Measurements from ENCODE around the gene SLC37A1.

Gene SLC37A1

GRCh38 chr21:42558846-42559245 lies 45.2 kb downstream of the SLC37A1 start:
- DNase-seq (ENCODE audit: low read depth in 1 of 2, low spot score in 1 of 2), result no peak

DNA sequence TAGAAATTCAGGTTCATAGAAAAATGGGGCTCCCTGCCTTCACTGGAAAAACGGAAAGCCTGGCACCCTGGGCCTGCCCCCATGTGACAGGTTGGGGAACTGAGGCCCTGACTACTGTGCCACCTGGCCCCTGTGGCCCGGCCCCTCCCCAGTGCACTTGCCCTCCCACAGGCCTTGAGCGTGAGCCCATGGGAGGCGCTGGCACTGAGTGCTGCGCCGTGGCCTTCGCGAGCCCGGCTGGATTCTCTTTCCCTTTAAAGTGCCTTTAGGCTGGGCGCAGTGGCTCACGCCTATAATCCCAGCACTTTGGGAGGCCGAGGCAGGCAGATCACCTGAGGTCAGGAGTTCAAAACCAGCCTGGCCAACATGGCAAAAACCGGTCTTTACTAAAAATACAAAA lies 45.7 kb downstream of the SLC37A1 start:
- no peak for DNase-seq (ENCODE audit: low read depth in 1 of 2, low spot score in 1 of 2)

GRCh38 chr21:42560517-42561179 lies 47.0 kb downstream of the SLC37A1 start:
- DNase-seq (ENCODE audit: low read depth in 1 of 2, low spot score in 1 of 2), result no peak

DNA sequence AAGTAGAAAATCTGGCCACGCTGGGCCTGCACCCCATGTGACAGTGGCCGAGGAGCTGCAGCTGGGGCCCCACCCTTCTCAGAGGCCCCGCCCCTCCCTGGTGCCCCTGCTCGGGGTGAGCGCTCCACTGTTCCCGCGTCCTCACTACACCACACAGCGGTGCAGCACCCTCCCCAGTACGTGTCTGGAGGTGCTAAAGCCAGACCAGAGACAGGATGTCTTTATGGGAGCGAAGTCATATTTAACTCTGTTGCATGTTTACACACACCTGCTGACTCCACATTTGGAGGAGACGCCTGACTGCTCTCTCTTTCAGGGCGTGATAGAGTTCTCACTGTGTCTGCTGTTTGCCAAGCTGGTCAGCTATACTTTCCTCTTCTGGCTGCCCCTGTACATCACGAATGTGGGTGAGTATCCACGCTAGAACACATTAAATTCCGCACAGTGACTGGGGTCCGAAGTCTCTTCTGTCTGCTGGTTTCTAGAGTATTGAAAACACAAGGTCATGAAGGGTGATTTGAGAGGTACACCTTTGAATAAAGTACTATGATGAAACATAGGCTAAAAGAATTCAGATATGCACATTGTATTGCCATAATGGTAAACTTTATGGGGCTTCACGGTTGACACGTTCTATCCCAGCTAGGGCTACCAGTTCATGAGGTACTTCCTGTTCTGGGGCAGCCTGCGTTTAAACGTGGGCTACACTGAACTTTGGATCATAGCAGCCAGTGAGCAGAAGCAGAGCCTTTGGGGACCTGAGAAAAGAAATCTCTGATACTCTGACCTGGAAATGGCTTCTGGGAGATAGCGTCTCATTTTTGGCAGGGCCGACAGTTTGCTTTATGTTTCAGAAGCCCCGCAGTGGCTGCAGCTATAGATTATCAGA lies 48.4 kb downstream of the SLC37A1 start:
- no peak for DNase-seq (ENCODE audit: low read depth in 1 of 2, low spot score in 1 of 2)

DNA sequence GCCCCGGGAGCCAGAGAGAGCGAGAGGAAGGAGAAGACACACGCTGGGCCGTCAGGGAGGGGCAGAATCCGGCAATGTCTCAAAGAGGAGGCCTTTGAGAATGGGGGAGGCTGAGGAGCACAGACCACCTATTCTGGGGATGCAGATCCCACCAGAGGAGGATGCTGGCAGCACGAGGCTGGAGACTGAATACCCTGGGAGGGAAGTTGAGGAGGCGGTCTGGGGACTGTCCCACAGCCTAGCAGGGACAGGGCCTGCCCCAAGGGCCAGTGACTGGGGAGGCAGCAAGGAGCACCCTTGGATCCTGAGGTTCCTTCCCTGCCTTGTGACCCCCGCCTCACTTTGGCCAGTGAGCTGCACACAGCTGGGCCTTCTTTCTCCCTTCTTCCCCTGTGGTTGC lies 49.2 kb downstream of the SLC37A1 start:
- no peak for DNase-seq (ENCODE audit: low read depth in 1 of 2, low spot score in 1 of 2)

DNA sequence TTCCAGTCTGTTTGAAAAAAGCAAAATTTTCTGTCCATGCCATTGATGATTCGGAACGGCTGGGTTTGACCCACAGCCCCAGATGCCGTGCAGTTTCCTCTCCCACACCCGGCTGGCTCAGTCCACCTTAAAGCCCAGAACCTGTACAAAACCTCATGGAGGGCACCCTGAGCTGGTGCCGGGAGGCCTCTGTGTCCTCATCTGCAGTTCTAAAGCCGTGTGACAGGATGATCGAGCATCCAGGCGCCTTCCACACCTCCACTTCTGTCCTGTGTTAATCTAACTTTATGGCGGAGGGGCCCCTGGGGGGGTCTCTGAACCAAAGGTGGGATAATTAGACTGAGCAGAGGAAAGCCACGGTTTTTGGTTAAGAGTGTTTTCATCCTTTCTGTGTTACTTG lies 49.6 kb downstream of the SLC37A1 start:
- DNase-seq (ENCODE audit: low read depth in 1 of 2, low spot score in 1 of 2), result no peak

DNA sequence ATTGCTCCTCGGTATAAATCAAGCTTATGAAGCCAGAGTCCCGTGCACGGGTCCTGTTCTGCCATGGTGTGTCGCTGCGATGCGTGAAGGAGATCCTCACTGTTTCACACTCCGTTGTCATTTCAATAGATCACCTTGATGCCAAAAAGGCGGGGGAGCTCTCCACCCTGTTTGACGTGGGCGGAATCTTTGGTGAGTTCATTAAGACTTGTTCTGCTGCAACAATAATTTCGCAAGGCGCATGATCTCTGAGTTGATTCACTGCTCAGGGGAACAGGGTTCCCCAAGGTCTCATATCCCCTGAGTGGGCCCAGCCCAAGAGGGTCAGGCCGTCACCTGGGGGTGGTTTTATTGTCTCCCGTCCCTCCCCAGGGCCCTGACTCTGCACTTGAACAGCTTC lies 50.0 kb downstream of the SLC37A1 start:
- DNase-seq (ENCODE audit: low read depth in 1 of 2, low spot score in 1 of 2), result no peak

GRCh38 chr21:42564561-42564971 lies 50.9 kb downstream of the SLC37A1 start:
- no peak for DNase-seq (ENCODE audit: low read depth in 1 of 2, low spot score in 1 of 2)

- no peak for DNase-seq (ENCODE audit: low read depth in 1 of 2, low spot score in 1 of 2)
Measured at GRCh38 chr21:42565206-42565810, 51.7 kb downstream of the SLC37A1 start.

GRCh38 chr21:42565886-42566523 lies 52.4 kb downstream of the SLC37A1 start:
- no peak for DNase-seq (ENCODE audit: low read depth in 1 of 2, low spot score in 1 of 2)

GRCh38 chr21:42566524-42567213 lies 53.0 kb downstream of the SLC37A1 start:
- no peak for DNase-seq (ENCODE audit: low read depth in 1 of 2, low spot score in 1 of 2)

DNA sequence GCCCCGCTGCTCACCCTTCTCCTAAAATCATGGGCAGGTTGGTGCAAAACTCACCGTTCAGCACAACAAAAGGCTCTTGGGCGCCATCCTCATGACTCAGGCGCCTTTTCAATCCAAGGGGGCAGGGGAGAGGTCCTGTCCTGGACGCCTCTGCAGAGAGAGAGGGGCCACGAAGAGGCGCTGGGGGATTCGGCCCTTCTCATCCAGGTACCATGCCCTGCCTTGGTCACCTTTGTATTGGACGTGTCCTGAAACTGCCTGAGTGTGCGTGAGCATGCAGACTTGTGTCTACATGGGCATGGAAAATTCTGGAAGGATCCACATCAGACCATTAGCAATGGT lies 53.5 kb downstream of the SLC37A1 start:
- DNase-seq (ENCODE audit: low read depth in 1 of 2, low spot score in 1 of 2), result no peak

DNA sequence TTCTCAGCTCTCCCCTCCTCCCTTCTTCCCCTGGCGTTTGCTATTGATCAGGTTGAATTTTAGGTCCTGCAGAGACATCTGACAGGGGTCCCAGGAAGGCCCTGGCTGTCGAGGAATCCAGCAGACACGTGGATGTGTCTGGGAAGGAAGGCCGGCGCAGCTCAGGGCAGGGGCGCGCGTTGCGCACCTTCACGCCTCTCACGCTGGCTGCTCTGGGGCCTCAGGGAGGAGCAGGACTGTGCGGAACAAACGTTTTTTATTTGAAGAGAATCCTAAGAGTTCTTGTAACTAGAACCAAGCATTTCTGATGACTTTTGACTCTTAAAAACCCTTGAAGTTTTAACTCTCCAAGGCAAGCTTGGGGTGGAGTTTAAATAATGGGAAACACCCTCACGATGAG lies 54.2 kb downstream of the SLC37A1 start:
- DNase-seq (ENCODE audit: low read depth in 1 of 2, low spot score in 1 of 2), result no peak

GRCh38 chr21:42568376-42568775 lies 54.7 kb downstream of the SLC37A1 start:
- DNase-seq (ENCODE audit: low read depth in 1 of 2, low spot score in 1 of 2), result no peak

DNA sequence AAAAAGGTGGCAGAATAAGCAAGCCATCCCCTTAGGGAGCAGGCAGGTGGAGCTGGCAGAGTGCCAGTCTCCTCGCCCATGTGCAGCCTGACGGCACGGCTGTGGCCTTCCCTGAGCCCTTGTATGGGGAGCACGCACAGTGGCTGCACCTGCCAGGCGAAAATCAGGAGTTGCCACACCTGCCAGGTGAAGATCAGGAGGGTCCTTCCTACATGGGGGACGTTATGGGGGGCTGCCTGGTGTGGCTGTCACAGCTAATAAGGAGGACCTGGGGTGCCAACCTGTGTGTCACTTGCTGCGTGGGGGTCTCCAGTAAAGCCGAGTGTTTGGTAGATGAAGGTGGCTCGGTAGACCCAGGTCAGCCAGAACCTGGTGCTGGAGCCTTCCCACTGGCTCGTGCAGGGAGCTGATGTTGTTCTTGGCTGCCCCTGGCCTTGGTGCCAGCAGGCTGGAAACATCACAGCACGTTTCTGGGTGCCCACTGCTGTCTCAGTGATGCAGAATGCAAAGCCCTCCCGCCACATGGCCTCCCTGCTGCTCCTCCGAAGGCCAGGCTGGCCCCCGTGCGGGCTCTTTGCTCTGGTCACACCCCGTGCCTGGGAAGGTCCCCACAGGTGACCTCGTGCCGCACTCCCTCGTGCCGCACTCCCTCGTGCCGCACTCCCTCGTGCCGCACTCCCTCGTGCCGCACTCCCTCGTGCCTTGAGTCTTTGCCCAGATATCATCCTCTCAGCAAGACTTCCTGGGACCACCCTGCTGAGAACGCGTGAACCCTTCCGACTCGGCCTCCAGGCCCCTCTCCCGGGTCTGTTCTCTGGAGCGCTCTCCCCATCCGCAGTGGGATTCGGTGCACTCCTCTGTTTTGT lies 55.4 kb downstream of the SLC37A1 start:
- DNase-seq (ENCODE audit: low read depth in 1 of 2, low spot score in 1 of 2), result no peak

GRCh38 chr21:42569732-42570301 lies 56.2 kb downstream of the SLC37A1 start:
- DNase-seq (ENCODE audit: low read depth in 1 of 2, low spot score in 1 of 2), result no peak

- no peak for DNase-seq (ENCODE audit: low read depth in 1 of 2, low spot score in 1 of 2)
Measured at GRCh38 chr21:42570362-42570761, 56.7 kb downstream of the SLC37A1 start.

DNA sequence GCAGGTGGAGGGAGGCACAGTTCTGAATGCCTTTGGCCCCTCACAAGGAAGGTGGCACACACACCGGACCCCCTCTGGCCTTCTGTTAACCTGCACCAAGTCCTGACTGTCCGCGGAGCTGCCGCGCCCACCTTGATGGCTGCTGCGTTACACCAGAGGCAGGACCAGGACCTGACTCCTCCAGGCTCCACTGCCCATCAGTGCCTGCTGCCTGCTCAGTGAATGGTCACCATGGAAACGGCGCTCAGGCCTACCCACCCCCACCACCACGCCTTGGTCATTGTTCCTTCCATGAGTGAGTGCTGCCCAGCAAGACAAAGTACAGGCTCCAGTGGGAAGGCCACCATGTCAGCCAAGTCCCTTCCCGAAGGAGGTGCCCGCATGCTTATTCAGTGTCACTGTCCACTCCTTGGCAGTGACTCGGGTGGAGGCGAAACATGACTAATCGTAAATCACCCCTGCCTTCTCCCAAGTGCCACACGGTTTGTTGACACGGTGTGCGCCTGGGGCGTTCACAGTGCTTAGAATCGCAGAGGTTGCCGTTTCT lies 57.3 kb downstream of the SLC37A1 start:
- no peak for DNase-seq (ENCODE audit: low read depth in 1 of 2, low spot score in 1 of 2)

DNA sequence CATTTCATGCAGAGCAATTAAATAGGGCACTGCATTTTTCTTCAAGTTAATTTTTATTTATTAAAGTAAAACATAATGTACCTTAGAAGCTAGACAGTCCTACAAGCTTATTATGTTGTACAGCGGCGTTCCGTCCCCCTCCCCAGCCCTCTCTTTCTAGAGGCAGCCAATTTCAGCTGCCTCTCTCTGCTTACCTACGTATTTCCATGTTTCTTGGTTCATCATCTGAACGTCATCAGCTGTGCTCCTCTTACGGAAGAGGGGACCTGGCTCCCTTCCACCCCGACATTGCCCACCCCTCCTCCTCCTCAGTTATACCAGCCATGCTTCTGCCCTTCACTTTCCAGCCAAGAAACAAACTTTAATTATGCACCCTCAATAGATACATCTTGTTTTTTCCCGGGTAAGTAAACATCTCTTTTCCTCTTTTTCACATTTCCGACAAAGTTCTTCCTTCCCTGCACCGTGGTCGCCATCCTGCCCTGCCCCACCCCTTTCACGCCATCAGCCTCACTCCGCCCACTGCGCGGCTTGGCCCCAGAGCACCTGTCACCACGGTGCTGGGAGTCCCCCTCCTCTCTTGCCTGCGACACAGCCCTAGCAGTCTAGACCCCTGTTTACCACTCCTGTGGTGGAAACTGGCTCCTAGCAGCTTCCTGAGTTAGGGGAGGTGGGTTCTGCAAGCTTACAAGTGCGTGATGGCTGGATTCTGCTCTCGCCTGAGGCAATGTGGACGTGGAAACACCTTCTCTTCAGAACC lies 57.9 kb downstream of the SLC37A1 start:
- DNase-seq (ENCODE audit: low read depth in 1 of 2, low spot score in 1 of 2), result no peak

All from activated CD4-positive, alpha-beta T cell treated with anti-CD3 and anti-CD28 coated beads, Interleukin-2, amount 50 U/mL, for 24 hours (primary cell).